ENCODE data around the gene UCK1.
"Not testable (repeated sequence)": the region's sequence is repeated elsewhere in the genome, so short reads cannot be mapped to it uniquely, and the experiment has no call there.

UCK1 gene

DNA sequence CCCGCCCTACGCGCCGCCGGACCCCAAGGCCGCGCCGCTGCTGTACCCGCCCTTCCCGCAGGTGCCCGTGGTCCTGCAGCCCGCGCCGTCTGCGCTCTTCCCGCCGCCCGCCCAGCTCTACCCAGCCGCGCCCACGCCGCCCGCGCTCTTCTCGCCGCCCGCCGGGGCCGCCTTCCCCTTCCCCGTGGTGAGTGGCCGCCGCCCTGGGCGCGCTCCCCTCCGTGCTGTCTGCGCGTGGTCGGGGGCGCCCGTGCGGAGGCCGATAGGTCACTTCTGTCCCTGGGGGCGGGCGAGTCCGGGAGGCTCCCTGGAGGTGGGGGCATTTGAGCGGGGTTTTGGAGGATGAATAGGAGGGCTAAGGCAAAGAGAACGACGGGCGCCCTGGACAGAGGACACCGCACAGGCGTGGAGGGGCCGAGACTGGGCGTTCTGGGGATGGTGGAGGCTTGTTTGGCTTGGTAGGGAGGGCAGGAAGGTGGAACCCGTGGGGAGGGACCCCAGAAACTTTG lies 23.8 kb upstream of the UCK1 start:
- Histone ChIP-seq H3K9ac (ENCODE audit: low read depth, low read length, poor library complexity, severe bottlenecking) (no peak overlapping the region), H3K79me2 (ENCODE audit: insufficient read depth, low read length) (no peaks in the 10 kb centered on the region), H3K27me3 (ENCODE audit: insufficient read depth, low read length, poor library complexity, severe bottlenecking) (no peaks in the 10 kb centered on the region), H3K4me3 (ENCODE audit: low read length, poor library complexity, severe bottlenecking) (no peak overlapping the region), H4K20me1 (ENCODE audit: insufficient read depth, low read length, poor library complexity, severe bottlenecking) (no peaks in the 10 kb centered on the region), H2AFZ (ENCODE audit: low read length) (no peak overlapping the region), H3K9me2 (replicated peaks; ENCODE audit: low read depth, low read length) (no peaks in the 10 kb centered on the region), H3K4me2 (ENCODE audit: low read depth, low read length, poor library complexity, severe bottlenecking) (no peak overlapping the region), H3K9me3 (ENCODE audit: insufficient read depth, low read depth, low read length) (no peaks in the 10 kb centered on the region), H3F3A (ENCODE audit: low read depth) (no peaks in the 10 kb centered on the region), H3K36me3 (ENCODE audit: insufficient read depth, low read length) (no peaks in the 10 kb centered on the region), H3K4me1 (ENCODE audit: insufficient read depth, low read length, poor library complexity, severe bottlenecking) (no peaks in the 10 kb centered on the region)
- no peak for TF ChIP-seq EZH2phosphoT487 (IDR thresholded peaks at IDR 0.05; ENCODE audit: borderline replicate concordance)
- TF ChIP-seq, protein P1, sequence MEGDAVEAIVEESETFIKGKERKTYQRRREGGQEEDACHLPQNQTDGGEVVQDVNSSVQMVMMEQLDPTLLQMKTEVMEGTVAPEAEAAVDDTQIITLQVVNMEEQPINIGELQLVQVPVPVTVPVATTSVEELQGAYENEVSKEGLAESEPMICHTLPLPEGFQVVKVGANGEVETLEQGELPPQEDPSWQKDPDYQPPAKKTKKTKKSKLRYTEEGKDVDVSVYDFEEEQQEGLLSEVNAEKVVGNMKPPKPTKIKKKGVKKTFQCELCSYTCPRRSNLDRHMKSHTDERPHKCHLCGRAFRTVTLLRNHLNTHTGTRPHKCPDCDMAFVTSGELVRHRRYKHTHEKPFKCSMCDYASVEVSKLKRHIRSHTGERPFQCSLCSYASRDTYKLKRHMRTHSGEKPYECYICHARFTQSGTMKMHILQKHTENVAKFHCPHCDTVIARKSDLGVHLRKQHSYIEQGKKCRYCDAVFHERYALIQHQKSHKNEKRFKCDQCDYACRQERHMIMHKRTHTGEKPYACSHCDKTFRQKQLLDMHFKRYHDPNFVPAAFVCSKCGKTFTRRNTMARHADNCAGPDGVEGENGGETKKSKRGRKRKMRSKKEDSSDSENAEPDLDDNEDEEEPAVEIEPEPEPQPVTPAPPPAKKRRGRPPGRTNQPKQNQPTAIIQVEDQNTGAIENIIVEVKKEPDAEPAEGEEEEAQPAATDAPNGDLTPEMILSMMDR (conservative IDR thresholded peaks at IDR 0.05; ENCODE audit: low read length) = no peak

DNA sequence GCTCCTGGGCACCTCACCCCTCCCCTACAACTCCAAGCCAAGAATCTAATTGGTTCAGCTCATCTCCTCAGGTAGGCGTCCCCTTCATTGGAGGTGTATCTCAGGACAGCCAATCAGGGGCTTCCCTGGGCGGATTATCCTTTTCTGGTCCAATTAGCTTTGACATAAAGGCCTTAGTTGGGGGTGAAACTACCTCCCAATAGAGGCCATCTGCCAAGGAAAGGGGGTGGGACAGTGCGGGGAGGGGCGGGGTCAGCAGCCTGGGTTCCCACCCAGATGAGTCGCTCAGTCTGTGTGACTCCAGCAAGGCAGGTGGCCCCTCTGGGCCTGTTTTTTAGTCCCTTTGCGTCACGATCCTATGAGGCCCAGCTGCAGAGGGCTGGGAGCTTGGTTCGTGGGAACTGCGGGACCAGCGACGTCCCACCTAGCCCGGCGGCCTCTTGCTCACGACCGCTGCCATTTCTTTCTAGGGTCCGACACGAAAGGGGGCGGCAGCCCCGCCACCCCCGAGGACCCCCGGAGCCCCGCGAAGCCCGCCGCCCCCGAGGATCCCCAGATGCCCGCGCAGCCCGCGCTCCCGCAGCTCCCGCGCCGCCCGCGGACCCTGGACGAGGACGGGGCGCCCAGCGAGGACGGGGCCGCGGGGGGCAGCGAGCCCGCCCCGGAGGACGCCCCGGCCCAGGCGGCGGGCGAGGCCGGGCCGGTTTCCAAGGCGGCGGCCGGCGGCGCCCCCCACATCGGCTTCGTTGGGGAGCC lies 23.2 kb upstream of the UCK1 start:
- H3K9ac ChIP-seq (ENCODE audit: low read depth, low read length, poor library complexity, severe bottlenecking) = no peak overlapping the region

DNA sequence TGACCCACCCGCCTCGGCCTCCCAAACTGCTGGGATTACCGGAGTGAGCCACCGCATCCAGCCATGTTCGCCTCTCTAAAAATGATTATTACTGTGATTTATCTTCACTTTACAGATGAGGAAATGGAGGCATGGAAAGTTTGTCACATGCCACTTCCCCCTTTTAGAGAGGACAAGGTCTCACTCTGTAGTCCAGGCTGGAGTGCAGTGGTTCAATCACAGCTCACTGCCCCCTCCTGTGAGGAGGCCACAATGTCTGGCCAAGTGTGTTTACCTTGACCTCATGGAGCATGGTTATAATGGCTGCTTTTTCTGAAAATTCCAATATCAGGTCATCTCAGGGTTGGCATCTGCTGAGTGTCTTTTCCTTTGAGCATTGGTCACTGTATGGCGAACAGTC lies 21.0 kb upstream of the UCK1 start:
- Histone ChIP-seq H3K4me2 (ENCODE audit: low read depth, low read length, poor library complexity, severe bottlenecking) (no peak overlapping the region), H3K27me3 (ENCODE audit: insufficient read depth, low read length, poor library complexity, severe bottlenecking) (no peaks in the 10 kb centered on the region), H3K9ac (ENCODE audit: low read depth, low read length, poor library complexity, severe bottlenecking) (no peak overlapping the region), H3K9me3 (ENCODE audit: insufficient read depth, low read depth, low read length) (no peaks in the 10 kb centered on the region), H3K36me3 (ENCODE audit: insufficient read depth, low read length) (no peaks in the 10 kb centered on the region), H3K79me2 (ENCODE audit: insufficient read depth, low read length) (no peaks in the 10 kb centered on the region), H2AFZ (ENCODE audit: low read length) (no peak overlapping the region), H4K20me1 (ENCODE audit: insufficient read depth, low read length, poor library complexity, severe bottlenecking) (no peaks in the 10 kb centered on the region), H3F3A (ENCODE audit: low read depth) (no peaks in the 10 kb centered on the region), H3K4me3 (ENCODE audit: low read length, poor library complexity, severe bottlenecking) (no peak overlapping the region), H3K4me1 (ENCODE audit: insufficient read depth, low read length, poor library complexity, severe bottlenecking) (no peaks in the 10 kb centered on the region), H3K9me2 (replicated peaks; ENCODE audit: low read depth, low read length) (no peaks in the 10 kb centered on the region)
- TF ChIP-seq, protein P1 (conservative IDR thresholded peaks at IDR 0.05; ENCODE audit: low read length) = no peak
- TF ChIP-seq EZH2phosphoT487 (IDR thresholded peaks at IDR 0.05; ENCODE audit: borderline replicate concordance) = no peak

More for the DNA sequence above, 23.2 kb upstream of the UCK1 start:
- no peaks in the 10 kb centered on the region for H3K9me3 ChIP-seq (ENCODE audit: insufficient read depth, low read depth, low read length)
- no peaks in the 10 kb centered on the region for H3K9me2 ChIP-seq (replicated peaks; ENCODE audit: low read depth, low read length)
- no peaks in the 10 kb centered on the region for H3K36me3 ChIP-seq (ENCODE audit: insufficient read depth, low read length)
- no peak overlapping the region for H3K4me3 ChIP-seq (ENCODE audit: low read length, poor library complexity, severe bottlenecking)
- H3K4me2 ChIP-seq (ENCODE audit: low read depth, low read length, poor library complexity, severe bottlenecking) = no peak overlapping the region
- H4K20me1 ChIP-seq (ENCODE audit: insufficient read depth, low read length, poor library complexity, severe bottlenecking) = no peaks in the 10 kb centered on the region
- TF ChIP-seq EZH2phosphoT487 (IDR thresholded peaks at IDR 0.05; ENCODE audit: borderline replicate concordance) = no peak
- TF ChIP-seq, protein P1 (conservative IDR thresholded peaks at IDR 0.05; ENCODE audit: low read length) = no peak
- no peak overlapping the region for H2AFZ ChIP-seq (ENCODE audit: low read length)
- H3K27me3 ChIP-seq (ENCODE audit: insufficient read depth, low read length, poor library complexity, severe bottlenecking) = no peaks in the 10 kb centered on the region
- H3K4me1 ChIP-seq (ENCODE audit: insufficient read depth, low read length, poor library complexity, severe bottlenecking) = no peaks in the 10 kb centered on the region
- H3K79me2 ChIP-seq (ENCODE audit: insufficient read depth, low read length) = no peaks in the 10 kb centered on the region
- H3F3A ChIP-seq (ENCODE audit: low read depth) = no peaks in the 10 kb centered on the region

DNA sequence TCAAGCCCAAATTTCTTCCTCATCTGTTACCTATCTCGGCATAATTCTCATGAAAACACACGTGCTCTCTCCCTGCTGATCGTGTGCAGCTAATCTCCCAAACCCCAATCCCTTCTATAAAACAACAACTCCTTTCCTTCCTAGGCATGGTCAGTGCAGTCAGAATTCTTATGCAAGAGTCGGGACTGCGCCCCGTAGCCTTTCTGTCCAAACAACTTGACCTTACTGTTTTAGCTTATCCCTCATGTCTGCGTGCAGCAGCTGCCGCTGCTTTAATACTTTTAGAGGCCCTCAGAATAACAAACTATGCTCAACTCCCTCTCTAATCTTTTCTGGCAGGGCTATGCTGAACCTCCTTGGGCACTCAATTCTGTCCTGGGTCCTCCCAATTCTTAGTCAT lies 19.4 kb upstream of the UCK1 start:
- H3K9ac ChIP-seq (ENCODE audit: low read depth, low read length, poor library complexity, severe bottlenecking); H3K36me3 ChIP-seq (ENCODE audit: insufficient read depth, low read length); H3K27me3 ChIP-seq (ENCODE audit: insufficient read depth, low read length, poor library complexity, severe bottlenecking); H3K9me2 ChIP-seq (replicated peaks; ENCODE audit: low read depth, low read length); H3K4me2 ChIP-seq (ENCODE audit: low read depth, low read length, poor library complexity, severe bottlenecking); H3K4me3 ChIP-seq (ENCODE audit: low read length, poor library complexity, severe bottlenecking); H3K79me2 ChIP-seq (ENCODE audit: insufficient read depth, low read length); H2AFZ ChIP-seq (ENCODE audit: low read length); H3K9me3 ChIP-seq (ENCODE audit: insufficient read depth, low read depth, low read length); H3K4me1 ChIP-seq (ENCODE audit: insufficient read depth, low read length, poor library complexity, severe bottlenecking); H4K20me1 ChIP-seq (ENCODE audit: insufficient read depth, low read length, poor library complexity, severe bottlenecking); H3F3A ChIP-seq (ENCODE audit: low read depth): not testable (repeated sequence)

DNA sequence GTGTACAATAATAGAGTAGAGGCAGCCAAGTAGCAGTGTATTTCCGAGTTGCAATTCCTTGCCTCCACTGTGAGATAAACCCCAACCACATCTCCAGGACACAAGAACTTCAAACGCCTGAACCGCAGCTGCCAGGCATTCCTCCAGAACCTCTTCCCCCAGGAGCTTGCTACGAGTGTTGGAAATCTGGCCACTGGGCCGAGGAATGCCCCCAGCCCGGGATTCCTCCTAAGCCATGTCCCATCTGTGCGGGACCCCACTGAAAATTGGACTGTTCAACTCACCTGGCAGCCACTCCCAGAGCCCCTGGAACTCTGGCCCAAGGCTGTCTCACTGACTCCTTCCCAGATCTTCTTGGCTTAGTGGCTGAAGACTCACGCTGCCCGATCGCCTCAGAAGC lies 18.1 kb upstream of the UCK1 start:
- H2AFZ ChIP-seq (ENCODE audit: low read length); H3K9ac ChIP-seq (ENCODE audit: low read depth, low read length, poor library complexity, severe bottlenecking); H3K4me3 ChIP-seq (ENCODE audit: low read length, poor library complexity, severe bottlenecking); H3K9me3 ChIP-seq (ENCODE audit: insufficient read depth, low read depth, low read length); H3K36me3 ChIP-seq (ENCODE audit: insufficient read depth, low read length); H3K27me3 ChIP-seq (ENCODE audit: insufficient read depth, low read length, poor library complexity, severe bottlenecking); H3K4me2 ChIP-seq (ENCODE audit: low read depth, low read length, poor library complexity, severe bottlenecking); H3K79me2 ChIP-seq (ENCODE audit: insufficient read depth, low read length); H3K4me1 ChIP-seq (ENCODE audit: insufficient read depth, low read length, poor library complexity, severe bottlenecking); H4K20me1 ChIP-seq (ENCODE audit: insufficient read depth, low read length, poor library complexity, severe bottlenecking); H3K9me2 ChIP-seq (replicated peaks; ENCODE audit: low read depth, low read length); H3F3A ChIP-seq (ENCODE audit: low read depth): not testable (repeated sequence)
